ENCODE measurements around the gene SNCAIP. TPM values are rescaled to one million over a fixed set of nuclear protein-coding genes. Genes with fewer than 3 reads are reported as not detected.
"Not testable (repeated sequence)": the region's sequence is repeated elsewhere in the genome, so short reads cannot be mapped to it uniquely, and the experiment has no call there.

Gene SNCAIP
- total RNA-seq, 1 donor from 2014 or later: 93.1 TPM

- no peak for DNase-seq
These were observed 50.3 kb downstream of the SNCAIP start for GRCh38 chr5:122362361-122362760.

- no peak for DNase-seq
These were observed 51.6 kb downstream of the SNCAIP start for GRCh38 chr5:122363623-122364022.

GRCh38 chr5:122366501-122366900 lies 54.5 kb downstream of the SNCAIP start:
- no peak for DNase-seq

- DNase-seq: no peak
These were observed 55.4 kb downstream of the SNCAIP start for GRCh38 chr5:122367456-122367855.

- no peak for DNase-seq
These were observed 56.6 kb downstream of the SNCAIP start for GRCh38 chr5:122368510-122369251.

- no peak for DNase-seq
These were observed 57.3 kb downstream of the SNCAIP start for GRCh38 chr5:122369253-122369815.

- no peak for DNase-seq
These were observed 59.6 kb downstream of the SNCAIP start for GRCh38 chr5:122371511-122372151.

- DNase-seq: no peak
These were observed 62.1 kb downstream of the SNCAIP start for GRCh38 chr5:122374110-122374509.

- DNase-seq: no peak
These were observed 63.8 kb downstream of the SNCAIP start for GRCh38 chr5:122375801-122376200.

- DNase-seq: no peak
These were observed 64.2 kb downstream of the SNCAIP start for GRCh38 chr5:122376250-122376649.

GRCh38 chr5:122377026-122377425 lies 65.0 kb downstream of the SNCAIP start:
- no peak for DNase-seq

GRCh38 chr5:122382938-122383337 lies 70.9 kb downstream of the SNCAIP start:
- not testable (repeated sequence) for DNase-seq

- no peak for DNase-seq
These were observed 72.8 kb downstream of the SNCAIP start for GRCh38 chr5:122384739-122385235.

- DNase-seq: no peak
These were observed 73.2 kb downstream of the SNCAIP start for GRCh38 chr5:122385286-122385685.

- no peak for DNase-seq
These were observed 73.8 kb downstream of the SNCAIP start for GRCh38 chr5:122385808-122386207.

- no peak for DNase-seq
These were observed 78.1 kb downstream of the SNCAIP start for GRCh38 chr5:122390154-122390553.

GRCh38 chr5:122390694-122391093 lies 78.7 kb downstream of the SNCAIP start:
- DNase-seq: no peak

GRCh38 chr5:122391621-122392020 lies 79.6 kb downstream of the SNCAIP start:
- no peak for DNase-seq

- DNase-seq: no peak
These were observed 80.2 kb downstream of the SNCAIP start for GRCh38 chr5:122392224-122392623.

GRCh38 chr5:122392824-122393223 lies 80.8 kb downstream of the SNCAIP start:
- no peak for DNase-seq

- DNase-seq: no peak
These were observed 82.4 kb downstream of the SNCAIP start for GRCh38 chr5:122394284-122394930.

- DNase-seq: no peak
These were observed 86.0 kb downstream of the SNCAIP start for GRCh38 chr5:122398016-122398415.

- DNase-seq: no peak
These were observed 88.3 kb downstream of the SNCAIP start for GRCh38 chr5:122400341-122400740.

All from dermis blood vessel endothelial cell (primary cell).